H54 (cell line): ENCODE results near the gene GRK1.

Source experiments
- DNase-seq: peaks from one replicate; pipeline ENCODE4 v3.0.0; 2011; ENCODE audit warnings: low spot score, mixed read lengths; ENCODE audit not compliant: insufficient read length
- FAIRE-seq: peaks from 3 replicates; lab custom pipeline; 2011; peaks lifted over from hg19 to GRCh38; lab: Jason Lieb, UNC
- POLR2A ChIP-seq: IDR thresholded peaks from 2 replicates; pipeline ENCODE4 v1.6.1; 2011; ENCODE audit warnings: low read depth, mild to moderate bottlenecking, low read length

Gene GRK1

DNA sequence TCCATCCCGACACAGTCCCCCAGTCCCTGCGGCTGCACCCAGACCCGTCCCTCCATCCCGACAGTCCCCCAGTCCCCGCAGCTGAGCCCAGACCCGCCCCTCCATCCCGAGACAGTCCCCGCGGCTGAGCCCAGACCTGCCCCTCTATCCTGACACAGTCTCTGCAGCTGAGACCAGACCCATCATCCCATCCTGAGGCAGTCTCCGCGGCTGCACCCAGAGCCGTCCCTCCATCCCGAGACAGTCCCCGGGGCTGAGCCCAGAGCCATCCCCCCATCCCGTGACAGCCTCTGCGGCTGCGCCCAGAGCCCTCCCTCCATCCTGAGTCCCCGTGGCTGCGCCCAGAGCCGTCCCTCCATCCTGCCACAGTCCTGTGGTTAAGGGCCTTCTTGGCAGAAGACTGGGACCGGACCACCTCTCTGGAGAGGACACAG is 63.3 kb downstream of the GRK1 start:
- no peak for DNase-seq
- TF ChIP-seq POLR2A, result no peak
- FAIRE-seq, result no peak

DNA sequence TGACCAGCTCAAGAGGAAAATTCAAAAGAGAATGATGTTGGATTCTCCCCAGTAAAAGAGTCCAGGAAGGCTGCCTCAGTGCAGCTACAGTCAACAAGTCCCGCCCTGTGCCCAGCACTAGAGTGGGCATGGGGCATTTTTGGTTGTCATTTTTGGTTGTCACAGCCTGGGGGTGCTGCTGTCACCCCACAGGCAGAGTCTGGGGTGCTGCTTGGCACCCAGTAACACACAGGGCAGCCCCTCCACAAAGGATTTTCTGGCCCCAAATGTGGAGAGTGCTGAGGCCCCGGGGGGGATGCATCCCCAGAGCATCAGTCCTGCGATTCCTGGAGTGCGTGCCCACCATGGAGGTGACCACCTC is 63.8 kb downstream of the GRK1 start:
- no peak for TF ChIP-seq POLR2A
- no peak for DNase-seq
- no peak for FAIRE-seq

DNA sequence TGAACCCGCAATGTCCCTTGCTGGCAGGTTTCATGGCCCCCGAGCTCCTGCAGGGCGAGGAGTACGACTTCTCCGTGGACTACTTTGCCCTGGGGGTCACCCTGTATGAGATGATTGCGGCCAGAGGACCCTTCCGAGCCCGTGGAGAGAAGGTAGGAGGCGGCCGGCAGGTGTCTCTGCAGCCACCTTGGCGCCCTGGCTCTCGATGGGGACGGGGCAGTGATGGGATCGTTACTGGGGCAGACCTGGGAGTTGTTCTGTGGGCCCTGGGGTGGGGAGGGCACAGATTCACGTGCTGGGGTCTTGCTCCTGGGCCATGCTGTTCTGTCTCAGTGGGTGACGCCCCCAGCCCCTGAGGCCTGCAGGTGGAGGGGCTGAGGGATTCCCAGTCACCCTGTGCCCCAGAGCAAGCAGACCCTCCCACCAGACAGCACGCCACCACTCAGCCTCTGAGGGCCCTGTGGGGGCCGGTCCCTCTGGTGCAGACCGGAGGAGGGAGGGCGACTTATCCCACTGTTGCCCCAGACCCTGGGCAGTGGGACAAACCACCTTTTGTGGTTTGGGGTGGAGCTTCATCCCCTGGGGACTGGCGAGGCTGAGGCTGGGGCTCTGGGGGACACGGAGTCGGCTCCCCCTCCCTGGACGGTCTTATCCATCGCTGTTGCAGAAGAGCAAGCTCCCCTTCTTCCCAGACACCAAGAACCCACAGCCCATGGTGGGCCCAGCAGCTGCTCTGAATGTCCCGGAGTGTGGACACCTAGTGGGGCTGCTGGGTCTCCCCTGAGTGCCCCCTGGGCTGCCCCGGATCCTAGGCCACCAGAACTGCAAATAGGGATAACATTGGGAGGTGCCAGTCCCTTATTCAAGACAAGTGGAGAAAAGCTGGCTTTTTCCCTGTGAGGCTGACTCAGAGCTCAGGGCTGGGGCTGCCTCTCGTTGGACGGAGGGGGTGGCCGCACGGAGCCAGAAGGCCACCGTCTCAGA is 64.5 kb downstream of the GRK1 start:
- DNase-seq (no peak), FAIRE-seq (no peak)
- no peak for TF ChIP-seq POLR2A

DNA sequence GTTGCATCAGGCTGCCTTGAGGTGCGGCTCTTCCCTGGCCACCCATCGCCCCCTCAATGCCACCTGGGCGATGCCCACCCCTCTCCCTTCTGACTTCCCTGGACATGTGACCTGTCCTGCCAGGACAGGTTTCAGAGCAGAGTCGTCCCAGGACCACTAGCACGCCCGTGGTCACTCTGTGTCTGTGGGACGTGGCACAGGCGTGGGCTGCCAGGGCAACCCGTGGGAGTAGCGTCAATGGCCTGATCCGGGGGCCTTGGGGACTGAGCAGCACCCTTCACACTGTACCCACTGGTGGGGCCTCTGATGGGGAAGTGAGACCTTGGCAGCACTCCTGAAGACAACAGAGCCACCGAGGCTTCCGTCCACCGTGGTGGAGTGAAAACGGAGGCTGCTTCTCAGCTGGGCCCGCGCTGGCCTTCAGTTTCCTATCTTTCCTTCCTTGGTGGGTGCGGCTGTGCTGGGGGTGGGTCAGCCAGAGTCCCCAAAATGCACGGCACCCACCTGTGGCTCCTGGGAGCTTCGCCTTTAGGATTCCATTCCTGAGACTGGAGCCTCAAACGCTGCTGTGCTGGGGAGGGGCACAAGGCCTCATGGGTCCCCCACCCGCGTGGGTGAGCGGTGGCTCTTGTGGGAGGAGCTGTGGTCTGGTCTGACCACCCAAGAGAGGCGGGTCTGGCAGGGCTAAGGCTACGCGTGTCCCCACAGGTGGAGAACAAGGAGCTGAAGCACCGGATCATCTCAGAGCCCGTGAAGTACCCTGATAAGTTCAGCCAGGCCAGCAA is 65.3 kb downstream of the GRK1 start:
- TF ChIP-seq POLR2A, result no peak
- DNase-seq (no peak), FAIRE-seq (no peak)

DNA sequence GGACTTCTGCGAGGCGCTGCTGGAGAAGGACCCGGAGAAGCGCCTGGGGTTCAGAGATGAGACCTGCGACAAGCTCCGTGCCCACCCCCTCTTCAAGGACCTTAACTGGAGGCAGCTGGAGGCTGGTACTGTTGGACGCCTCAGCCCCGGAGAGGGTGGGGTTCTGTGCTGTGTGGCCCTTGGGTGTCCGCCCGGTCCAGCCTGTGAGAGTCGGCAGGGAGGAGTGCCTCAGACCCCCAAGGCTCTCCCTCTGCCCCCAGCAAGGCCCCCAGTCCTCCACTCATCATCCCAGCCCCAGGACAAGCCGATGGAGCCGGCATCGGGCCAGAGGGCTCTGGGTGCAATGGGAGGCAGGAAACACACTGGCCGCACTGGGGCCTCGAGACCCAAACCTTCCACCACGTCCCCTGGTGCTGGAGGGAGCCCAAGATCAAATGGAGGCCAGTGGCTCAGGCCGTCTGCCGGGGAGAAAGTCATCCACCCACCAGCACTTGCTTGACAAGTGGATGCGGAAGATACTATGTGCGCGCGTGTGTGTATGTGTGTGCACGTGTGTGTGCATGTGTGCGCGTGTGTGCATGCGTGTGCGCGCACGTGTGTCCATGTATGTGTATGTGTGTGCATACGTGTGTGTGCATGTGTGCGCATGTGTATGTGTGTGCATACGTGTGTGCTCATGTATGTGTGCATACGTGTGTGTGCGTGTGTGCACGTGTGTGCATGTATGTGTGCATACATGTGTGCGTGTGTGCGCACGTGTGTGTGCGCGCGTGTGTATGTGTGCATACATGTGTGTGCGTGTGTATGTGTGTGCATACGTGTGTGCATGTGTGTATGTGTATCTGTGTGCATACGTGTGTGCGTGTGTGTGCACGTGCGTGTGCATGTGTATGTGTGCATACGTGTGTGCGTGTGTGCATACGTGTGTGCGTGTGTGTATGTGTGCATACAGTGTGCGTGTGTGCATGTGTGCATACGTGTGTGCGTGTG is 66.2 kb downstream of the GRK1 start:
- no peak for TF ChIP-seq POLR2A
- no peak for DNase-seq

DNA sequence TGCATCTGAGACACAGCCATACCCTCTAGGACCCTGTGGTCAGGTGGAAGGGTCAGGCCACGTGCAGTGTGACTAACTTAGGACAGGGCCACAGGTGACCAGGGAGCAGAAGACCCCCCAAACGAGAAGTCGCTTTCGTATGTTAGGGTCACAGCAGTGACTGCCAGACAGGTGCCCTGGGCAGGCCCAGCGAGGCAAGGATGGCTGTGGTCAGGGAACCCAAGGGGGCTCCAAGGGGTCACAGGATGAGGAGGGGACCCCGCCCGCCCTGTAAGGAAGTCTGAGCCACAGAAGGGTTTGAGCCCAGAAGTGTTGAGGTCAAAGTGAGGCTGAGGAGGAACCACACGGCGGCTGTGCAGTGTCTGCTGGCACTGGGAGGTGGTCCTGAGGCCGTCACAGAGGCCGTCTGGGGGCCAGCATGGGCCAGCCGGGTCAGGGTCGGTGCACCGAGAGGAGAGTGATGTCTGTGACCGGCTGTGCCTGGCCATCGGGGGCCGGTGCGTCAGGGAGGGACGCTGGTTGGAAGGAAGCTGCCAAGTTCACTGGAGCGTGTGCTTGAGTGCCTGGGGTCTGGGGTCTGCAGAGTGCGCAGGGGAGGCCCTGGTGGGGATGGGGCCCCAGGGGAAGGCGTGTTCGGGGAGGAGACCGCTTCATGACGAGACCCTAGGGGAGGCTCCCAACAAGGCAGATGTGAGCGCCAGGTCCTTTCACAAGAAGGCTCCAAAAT is 67.2 kb downstream of the GRK1 start:
- TF ChIP-seq POLR2A, result no peak
- DNase-seq (no peak), FAIRE-seq (no peak)

More for the DNA sequence above, 66.2 kb downstream of the GRK1 start:
- no peak for FAIRE-seq

DNA sequence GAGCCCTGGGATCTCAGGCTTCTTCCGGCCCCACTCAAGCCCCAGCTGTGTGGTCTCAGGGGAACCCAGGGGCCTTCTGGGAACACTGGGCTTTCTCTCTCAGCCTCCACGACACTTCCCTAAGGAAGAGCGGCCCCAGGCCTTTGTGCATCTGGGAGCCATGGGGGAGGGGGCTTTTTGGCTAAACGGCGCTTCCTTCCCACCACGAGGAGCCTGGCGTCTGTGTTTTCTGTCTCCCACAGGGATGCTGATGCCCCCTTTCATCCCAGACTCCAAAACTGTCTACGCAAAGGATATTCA is 67.8 kb downstream of the GRK1 start:
- no peak for DNase-seq
- no peak for FAIRE-seq
- no peak for TF ChIP-seq POLR2A

DNA sequence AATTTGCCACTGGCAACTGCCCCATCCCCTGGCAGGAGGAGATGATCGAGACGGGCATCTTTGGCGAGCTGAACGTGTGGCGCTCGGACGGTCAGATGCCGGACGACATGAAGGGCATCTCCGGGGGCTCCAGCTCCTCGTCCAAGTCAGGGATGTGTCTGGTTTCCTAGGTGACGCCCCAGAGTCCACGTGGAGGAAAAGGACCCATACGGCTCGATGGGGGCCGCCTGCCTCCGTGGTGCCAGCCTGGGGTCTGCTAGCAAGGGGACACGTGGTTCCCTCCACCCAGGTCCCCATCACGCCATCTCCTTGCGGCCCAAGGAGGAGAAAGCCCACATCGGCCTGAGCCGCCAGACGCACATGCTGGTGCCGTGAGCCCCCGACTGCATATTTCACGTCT is 68.2 kb downstream of the GRK1 start:
- no peak for DNase-seq
- no peak for FAIRE-seq
- no peak for TF ChIP-seq POLR2A

DNA sequence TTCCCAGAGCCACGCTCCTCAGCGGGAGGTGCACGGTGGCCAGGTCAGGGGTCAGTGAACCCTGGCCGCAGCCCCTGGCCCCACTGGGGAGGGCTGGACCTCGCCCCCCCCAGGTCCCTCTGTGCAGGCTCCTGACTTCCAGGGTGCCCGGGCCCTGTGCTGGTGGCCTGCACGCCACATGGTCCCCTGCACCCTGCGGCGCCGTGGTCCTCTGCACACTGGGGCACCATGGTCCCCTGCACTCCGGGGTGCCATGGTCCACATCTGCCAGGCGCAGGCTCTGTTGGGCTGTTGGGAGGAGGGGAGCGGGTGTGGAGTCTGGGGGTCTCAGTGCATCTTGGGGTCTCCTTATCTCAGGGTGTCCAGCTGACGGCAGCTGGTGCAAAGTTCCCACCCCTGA is 68.7 kb downstream of the GRK1 start:
- FAIRE-seq (no peak), DNase-seq (no peak)
- TF ChIP-seq POLR2A, result no peak

DNA sequence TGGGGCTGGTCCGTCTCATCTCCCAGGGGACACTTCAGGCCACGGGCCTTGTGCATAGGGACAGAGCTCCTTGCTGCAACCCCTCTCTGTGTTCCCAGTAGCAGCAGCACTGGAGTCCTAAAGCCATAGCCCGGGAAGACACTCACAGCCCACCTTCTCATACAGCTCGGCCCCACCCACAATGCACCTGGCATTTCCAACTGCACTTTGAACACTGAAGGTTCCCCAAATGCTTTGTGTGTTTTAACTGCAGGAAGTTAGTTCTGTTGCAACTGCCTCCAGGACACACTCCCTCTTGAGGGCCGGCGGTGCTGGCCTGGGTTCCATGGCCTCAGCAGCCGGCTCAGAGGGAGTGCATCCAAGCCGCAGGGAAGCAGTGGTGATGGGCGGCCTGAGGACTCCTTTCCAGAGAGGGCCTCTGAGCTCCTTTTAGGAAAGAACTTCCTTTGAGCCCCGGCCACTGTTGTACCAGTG is 69.3 kb downstream of the GRK1 start:
- no peak for TF ChIP-seq POLR2A
- DNase-seq, result no peak
- FAIRE-seq, result no peak

DNA sequence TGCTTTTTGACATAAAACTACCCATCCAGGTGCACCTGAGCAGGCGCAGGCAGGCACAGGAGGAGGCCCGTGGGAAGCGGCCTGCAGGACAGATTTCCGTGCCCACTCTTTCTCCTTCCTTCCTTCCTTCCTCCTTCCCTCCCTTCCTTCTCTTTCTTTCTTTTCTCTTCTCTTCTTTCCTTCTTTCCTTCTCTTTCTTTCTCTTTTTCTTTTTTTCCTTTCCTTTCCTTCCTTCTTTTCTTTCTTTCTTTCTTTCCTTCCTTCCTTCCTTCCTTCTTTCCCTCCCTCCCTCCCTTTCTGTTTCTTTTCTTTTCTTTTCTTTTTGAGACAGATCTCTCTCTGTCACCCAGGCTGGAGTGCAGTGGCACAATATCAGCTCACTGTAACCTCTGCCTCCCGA is 70.8 kb downstream of the GRK1 start:
- DNase-seq, result no peak
- FAIRE-seq, result no peak
- no peak for TF ChIP-seq POLR2A

DNA sequence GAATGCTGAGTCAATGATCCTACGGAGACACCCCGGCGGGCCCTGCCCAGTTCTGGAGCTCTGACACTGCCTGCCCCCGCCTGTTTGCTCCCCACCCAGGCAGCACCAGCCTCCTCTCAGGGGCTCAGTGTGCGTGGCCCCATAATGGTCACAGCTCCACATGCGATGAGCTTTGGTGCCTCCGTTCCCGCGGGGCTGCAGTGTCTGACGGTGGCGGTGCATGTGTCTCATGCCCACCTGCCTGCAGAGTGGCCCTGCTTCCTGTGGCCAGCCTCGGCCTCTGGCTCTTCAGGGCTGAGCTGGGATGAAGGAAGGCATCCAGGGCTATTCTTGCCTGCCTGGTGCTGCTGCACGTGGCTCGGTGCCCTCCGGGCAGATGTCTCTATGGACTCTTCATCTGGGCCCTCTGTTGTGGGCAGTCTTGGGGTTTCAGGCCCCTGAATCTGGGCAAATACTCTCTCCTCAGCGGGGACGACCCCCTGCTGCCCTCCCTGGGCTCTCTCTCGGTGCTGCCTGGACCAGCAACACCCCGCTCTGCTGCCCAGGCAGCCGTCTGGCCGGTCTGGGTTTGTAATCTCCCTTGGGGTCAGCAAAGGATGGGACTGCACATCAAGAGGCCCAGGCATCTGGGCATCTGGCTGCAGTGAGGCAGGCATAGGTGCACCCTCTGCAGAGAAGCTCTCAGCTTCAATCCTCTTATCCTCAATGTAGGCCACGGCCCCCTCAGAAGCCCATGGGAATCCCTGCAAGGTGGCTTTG is 72.7 kb downstream of the GRK1 start:
- DNase-seq (no peak), FAIRE-seq (no peak)
- no peak for TF ChIP-seq POLR2A
